GM19328 (cell line): ENCODE results near the gene MECP2.

ENCODE experiments used
- ATAC-seq: cut with Tn5 transposase; IDR thresholded peaks from one replicate; pipeline ENCODE4 v1.9.1; 2021; ENCODE audit warnings: mild to moderate bottlenecking, moderate library complexity; ENCODE audit not compliant: unreplicated experiment

Gene MECP2

GRCh38 chrX:154064637-154065435 lies 32.7 kb downstream of the MECP2 start:
- ATAC-seq = no peak

- ATAC-seq = no peak
These were observed 34.3 kb downstream of the MECP2 start for GRCh38 chrX:154063234-154063633.

- no peak for ATAC-seq
These were observed 35.7 kb downstream of the MECP2 start for GRCh38 chrX:154061801-154062200.

GRCh38 chrX:154059729-154060245 lies 37.7 kb downstream of the MECP2 start:
- ATAC-seq = no peak

GRCh38 chrX:154059231-154059630 lies 38.3 kb downstream of the MECP2 start:
- ATAC-seq = no peak

- ATAC-seq = no peak
These were observed 39.1 kb downstream of the MECP2 start for GRCh38 chrX:154058214-154058997.

- no peak for ATAC-seq
These were observed 39.7 kb downstream of the MECP2 start for GRCh38 chrX:154057791-154058190.

- ATAC-seq = no peak
These were observed 40.7 kb downstream of the MECP2 start for GRCh38 chrX:154056770-154057241.

GRCh38 chrX:154051201-154051810 lies 46.2 kb downstream of the MECP2 start:
- ATAC-seq = no peak

GRCh38 chrX:154050113-154050495 lies 47.4 kb downstream of the MECP2 start:
- no peak for ATAC-seq

- ATAC-seq = no peak
These were observed 48.1 kb downstream of the MECP2 start for GRCh38 chrX:154049209-154050112.

GRCh38 chrX:154048398-154048797 lies 49.1 kb downstream of the MECP2 start:
- no peak for ATAC-seq

GRCh38 chrX:154046940-154047610 lies 50.4 kb downstream of the MECP2 start:
- ATAC-seq = no peak

- no peak for ATAC-seq
These were observed 51.3 kb downstream of the MECP2 start for GRCh38 chrX:154046031-154046781.

GRCh38 chrX:154044091-154044490 lies 53.4 kb downstream of the MECP2 start:
- ATAC-seq = no peak

- ATAC-seq = no peak
These were observed 54.3 kb downstream of the MECP2 start for GRCh38 chrX:154043003-154043763.

GRCh38 chrX:154040863-154041262 lies 56.7 kb downstream of the MECP2 start:
- ATAC-seq = no peak

- ATAC-seq = no peak
These were observed 57.2 kb downstream of the MECP2 start for GRCh38 chrX:154040307-154040756.
